Heart right ventricle (tissue), 16 donors: ENCODE measurements around the gene QTRT2. TPM values are rescaled to one million over a fixed set of nuclear protein-coding genes. Genes with fewer than 3 reads are reported as not detected.

Experiments
- ATAC-seq, 8 donors: fragments of 200-7000 bp; cut with Tn5 transposase; one replicate each; pipeline ENCODE4 v1.9.1; 2020; ENCODE audit warnings: mild to moderate bottlenecking in 8 of 8, moderate library complexity in 8 of 8, moderate number of reproducible peaks in 1 of 8
- DNase-seq, 2 donors: peaks; one replicate each; pipeline ENCODE4 v3.0.0-alpha.2; 2020
- H3K27ac ChIP-seq, 10 donors: fragments of 200-600 bp; sonication (generic) in 2 of 10; one replicate each; pipeline versions ENCODE4 v1.5.0 to v1.8.0; 2020 to 2022; ENCODE audit warnings: mild to moderate bottlenecking in 3 of 10
- H3K27me3 ChIP-seq, 7 donors: fragments of 200-600 bp; one replicate each; pipeline ENCODE4 v1.8.0; 2021 to 2022; ENCODE audit warnings: mild to moderate bottlenecking in 2 of 7
- H3K36me3 ChIP-seq, 9 donors: fragments of 200-600 bp; sonication (generic) in 1 of 9; one replicate each; pipeline versions ENCODE4 v1.5.0 to v1.8.0; 2020 to 2022; ENCODE audit warnings: mild to moderate bottlenecking in 2 of 9
- H3K4me1 ChIP-seq, 9 donors: fragments of 200-600 bp; sonication (generic) in 1 of 9; one replicate each; pipeline versions ENCODE4 v1.5.0 to v1.8.0; 2020 to 2022; ENCODE audit warnings: mild to moderate bottlenecking in 4 of 9
- H3K4me3 ChIP-seq, 10 donors: fragments of 200-600 bp; sonication (generic) in 2 of 10; one replicate each; pipeline versions ENCODE4 v1.5.0 to v1.8.0; 2020 to 2022; ENCODE audit warnings: mild to moderate bottlenecking in 7 of 10, moderate library complexity in 2 of 10
- H3K9me3 ChIP-seq, 11 donors: fragments of 200-600 bp in 10 of 11; sonication (generic) in 2 of 11; one replicate each; pipeline versions ENCODE4 v1.5.0 to v1.8.0; 2013 to 2022; ENCODE audit warnings: mild to moderate bottlenecking in 2 of 11, control low read depth in 1 of 11, moderate library complexity in 1 of 11
- CTCF ChIP-seq, 9 donors: fragments of 200-600 bp; sonication (generic) in 2 of 9; IDR thresholded peaks; one replicate each; pipeline versions ENCODE4 v1.5.0 to v1.8.0; 2021 to 2022; ENCODE audit warnings: antibody characterized with exemption in 9 of 9, mild to moderate bottlenecking in 5 of 9, moderate library complexity in 1 of 9
- WGBS, 2 donors: extraction: QIAGEN DNeasy Blood & Tissue Kit; methylation state at CpG; one replicate each; pipeline ENCODE4 v1.1.7; 2013; ENCODE audit warnings: inconsistent platforms in 1 of 2; 5-methylcytosine and 5-hydroxymethylcytosine counted together
- intact Hi-C, 10 donors: fragments of 100-400 bp; cut with DNase I; formaldehyde crosslinking; loops; one replicate each; pipeline versions ENCODE4 v1.11.1 to v1.14.2; 2022
- polyA plus RNA-seq, 2 donors: library from polyadenylated mRNA; stranded (reverse); fragments of 200-250 nt; gene quantifications; one replicate each; pipeline ENCODE4 v1.2.3, GENCODE V29; 2013
- total RNA-seq, 10 donors: library from RNA; stranded (reverse); fragmentation: NEBNext Ultra II Directional in 3 of 10; extraction: Animal tissue kit (Norgen Biotek cat#: 25700) in 3 of 10; gene quantifications; one replicate each; pipeline versions ENCODE4 v1.2.1 to v1.2.4, GENCODE V29; 2021 to 2023
- donor health status: Arrhythmogenic right ventricular cardiomyopathy.
- donor health status: ischemic (EF 13 %, LVEDD 7.1; RV severe dilation, severe dysfunction).
- donor health status: healthy with polysubstance abuse.
- donor health status: DM: no; HTN: yes; CAD: no.
- donor health status: DM: no; HTN: no; CAD: no.
- donor health status: ischemic (EF 25% LVEDD 6.9; RV normal size, moderate dysfunction).
- donor health status: ischemic (EF 25% LVEDD 5.7; RV mildly dilated, moderate dysfunction).
- donor health status: healthy.
- donor health status: DM: yes; HTN: yes; CAD: no.
- donor health status: Ischemic cardiomyopathy.
- donor health status: ischemic (EF 35%, LVEDD 5.7; RV mildly dilated, moderate dysfunction).
- donor health status: nonischemic (EF 11% LVEDD 7.7; RV severe dilation, severe dysfunction).
- donor health status: DM: yes; HTN: yes; CAD: no.
- donor health status: PGD.
- donor health status: ischemic (EF 29% LVEDD 5.4; RV normal size, mild dysfunction).
- donor health status: nonischemic (EF 23%, LVEDD 6.1; RV moderate dilation, normal function).

The QTRT2 gene
- total and polyA plus RNA-seq, 12 donors, result 3.4 to 9.7 (median 4.9) TPM

DNA sequence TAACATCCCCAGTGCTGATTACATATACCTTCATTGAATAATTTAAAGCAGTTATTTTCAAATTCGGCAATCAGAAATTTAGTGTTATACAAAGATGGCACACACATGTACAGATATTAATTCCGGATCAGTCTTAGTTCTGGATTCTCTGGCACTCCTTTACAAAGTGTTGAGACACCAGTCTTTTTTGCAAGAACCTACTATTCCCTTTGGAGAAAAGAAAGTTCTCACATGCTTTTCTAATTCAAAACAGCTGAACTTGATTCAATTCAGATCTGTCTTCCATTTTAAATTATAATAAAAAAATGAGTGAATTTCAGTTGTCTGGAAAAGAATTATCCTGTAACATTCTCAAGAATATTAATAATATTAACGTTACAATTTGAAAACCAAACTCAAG lies 20.6 kb upstream of the QTRT2 start:
- no peak overlapping the region for H3K27ac ChIP-seq
- WGBS, 2 donors, result 94 to 95% methylated on average over 3 of the region's 3 CpGs

GRCh38 chr3:114043205-114043604 lies 13.3 kb upstream of the QTRT2 start:
- Histone ChIP-seq H3K4me3 (no peak overlapping the region), H3K27me3 (no peaks in the 10 kb centered on the region), H3K4me1 (no peaks in the 10 kb centered on the region), H3K9me3 (no peaks in the 10 kb centered on the region), H3K36me3 (peaks cover 0 to 26% (median 0%) of the 10 kb centered on the region in 9 donors), H3K27ac (no peak overlapping the region)
- intact Hi-C loops, result no loop called here
- no peak for ATAC-seq
- no peak for DNase-seq
- no peak for TF ChIP-seq CTCF (IDR thresholded peaks at IDR 0.05)

More for the DNA sequence above, 20.6 kb upstream of the QTRT2 start:
- Histone ChIP-seq H3K27me3 (no peaks in the 10 kb centered on the region), H3K4me1 (no peaks in the 10 kb centered on the region), H3K36me3 (peaks cover 0 to 83% (median 4%) of the 10 kb centered on the region in 9 donors), H3K4me3 (no peak overlapping the region), H3K9me3 (no peaks in the 10 kb centered on the region)
- intact Hi-C loops, result no loop called here
- DNase-seq, result no peak
- no peak for TF ChIP-seq CTCF (IDR thresholded peaks at IDR 0.05)
- ATAC-seq, result no peak

DNA sequence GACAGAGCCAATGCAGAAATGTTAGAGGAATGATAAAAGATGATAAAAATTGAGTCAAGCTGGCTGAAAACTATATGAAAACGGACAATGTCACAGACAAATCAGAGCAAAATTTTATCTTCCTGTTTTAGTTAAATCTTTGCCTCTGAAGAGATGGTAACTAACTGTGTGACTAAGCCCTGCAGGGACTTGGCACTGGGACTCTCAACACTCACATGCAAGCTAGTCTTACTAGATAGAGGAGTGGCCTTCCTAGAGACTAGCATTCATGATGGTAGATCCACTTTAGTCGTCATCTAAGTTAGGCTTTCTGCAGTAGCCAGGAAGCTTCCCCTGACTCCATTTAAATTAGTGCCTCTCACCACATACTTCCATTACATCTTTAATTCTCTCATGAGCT lies 4.3 kb upstream of the QTRT2 start:
- no peak overlapping the region for H3K27ac ChIP-seq
- no peak overlapping the region for H3K4me3 ChIP-seq
- no peaks in the 10 kb centered on the region for H3K36me3 ChIP-seq
- WGBS, 2 donors, result 88 to 96% methylated on average over 2 of the region's 2 CpGs
- no peak for TF ChIP-seq CTCF (IDR thresholded peaks at IDR 0.05)
- H3K4me1 ChIP-seq, result peaks cover 0 to 13% (median 8%) of the 10 kb centered on the region in 9 donors
- H3K9me3 ChIP-seq, result no peaks in the 10 kb centered on the region
- DNase-seq (no peak), ATAC-seq (no peak)
- no peaks in the 10 kb centered on the region for H3K27me3 ChIP-seq
- intact Hi-C loops, result loop anchor here in 2 of 10 donors (10.0 kb wide), 3 partner anchors 103 to 307 kb away; partner anchors contain the start of genes ATP6V1A (in 1 of the 2), NAA50 (in 1 of the 2) and ZDHHC23 (in 1 of the 2)

GRCh38 chr3:114057011-114057347 lies 442 bp downstream of the QTRT2 start:
- WGBS, 2 donors, result 0 to 1% methylated on average over 8 of the region's 8 CpGs
- Histone ChIP-seq H3K4me3 (peak overlapping the region; percentile 58 to 85 (median 72)), H3K36me3 (peaks cover 0 to 12% (median 0%) of the 10 kb centered on the region in 9 donors), H3K27ac (peak overlapping the region in 9 of 10 donors; percentile 65 to 89 (median 83)), H3K27me3 (no peaks in the 10 kb centered on the region), H3K9me3 (no peaks in the 10 kb centered on the region), H3K4me1 (peaks cover 0 to 31% (median 16%) of the 10 kb centered on the region in 9 donors)
- DNase-seq (no peak), ATAC-seq (peak in 3 of 8 donors; percentile 0 to 2 (median 0))
- TF ChIP-seq CTCF (IDR thresholded peaks at IDR 0.05), result no peak
- intact Hi-C loops, result loop anchor here in 5 of 10 donors (5.0 to 10.0 kb wide), 7 partner anchors 98 to 320 kb away; partner anchors contain the start of genes ATP6V1A (in 2 of the 5), NAA50 (in 2 of the 5) and ZDHHC23 (in 2 of the 5)
